ENCODE measurements around the gene ADAP1. TPM values are rescaled to one million over a fixed set of nuclear protein-coding genes. Genes with fewer than 3 reads are reported as not detected.
"Not testable (repeated sequence)": the region's sequence is repeated elsewhere in the genome, so short reads cannot be mapped to it uniquely, and the experiment has no call there.

ADAP1 gene
- total RNA-seq, 1 donor from 2014 or later: 0.79 TPM

GRCh38 chr7:960269-960871, 5.9 kb upstream of the ADAP1 start:
- DNase-seq (ENCODE audit: low read depth, low spot score): no peak

GRCh38 chr7:959740-960139, 5.3 kb upstream of the ADAP1 start:
- DNase-seq (ENCODE audit: low read depth, low spot score): not testable (repeated sequence)

- DNase-seq (ENCODE audit: low read depth, low spot score): no peak
Measured at GRCh38 chr7:959271-959670, 4.8 kb upstream of the ADAP1 start.

GRCh38 chr7:958221-959200, 4.0 kb upstream of the ADAP1 start:
- no peak for DNase-seq (ENCODE audit: low read depth, low spot score)

GRCh38 chr7:957418-958220, 3.1 kb upstream of the ADAP1 start:
- DNase-seq (ENCODE audit: low read depth, low spot score): no peak

GRCh38 chr7:956031-956430, 1.6 kb upstream of the ADAP1 start:
- DNase-seq (ENCODE audit: low read depth, low spot score): no peak

GRCh38 chr7:953547-954327, 743 bp downstream of the ADAP1 start:
- DNase-seq (ENCODE audit: low read depth, low spot score): no peak

- no peak for DNase-seq (ENCODE audit: low read depth, low spot score)
Measured at GRCh38 chr7:952548-953441, 1.7 kb downstream of the ADAP1 start.

GRCh38 chr7:951881-952547, 2.5 kb downstream of the ADAP1 start:
- DNase-seq (ENCODE audit: low read depth, low spot score): no peak

- DNase-seq (ENCODE audit: low read depth, low spot score): no peak
Measured at GRCh38 chr7:949021-949934, 5.2 kb downstream of the ADAP1 start.

- no peak for DNase-seq (ENCODE audit: low read depth, low spot score)
Measured at GRCh38 chr7:947391-948210, 6.9 kb downstream of the ADAP1 start.

GRCh38 chr7:946256-946996, 8.1 kb downstream of the ADAP1 start:
- DNase-seq (ENCODE audit: low read depth, low spot score): no peak

- DNase-seq (ENCODE audit: low read depth, low spot score): no peak
Measured at GRCh38 chr7:945556-946255, 8.8 kb downstream of the ADAP1 start.

- DNase-seq (ENCODE audit: low read depth, low spot score): no peak
Measured at GRCh38 chr7:945147-945555, 9.3 kb downstream of the ADAP1 start.

- no peak for DNase-seq (ENCODE audit: low read depth, low spot score)
Measured at GRCh38 chr7:944744-945143, 9.7 kb downstream of the ADAP1 start.

- not testable (repeated sequence) for DNase-seq (ENCODE audit: low read depth, low spot score)
Measured at GRCh38 chr7:943793-944192, 10.7 kb downstream of the ADAP1 start.

Measured in pulmonary artery endothelial cell (primary cell).